Esophagus (tissue), 2 donors: Measurements from ENCODE around the gene RNF149. TPM values are rescaled to one million over a fixed set of nuclear protein-coding genes. Genes with fewer than 3 reads are reported as not detected.

Experiments used
- H3K27ac ChIP-seq, 2 donors: one replicate each; pipeline ENCODE4 v1.5.1; 2013; ENCODE audit warnings: low read depth in 2 of 2, mild to moderate bottlenecking in 2 of 2, inconsistent platforms in 1 of 2, low read length in 1 of 2, moderate library complexity in 1 of 2
- H3K27me3 ChIP-seq, 2 donors: one replicate each; pipeline ENCODE4 v1.6.1; 2013; ENCODE audit warnings: low read length in 2 of 2, control low read depth in 1 of 2, mild to moderate bottlenecking in 1 of 2; ENCODE audit not compliant: insufficient read depth in 2 of 2, control insufficient read depth in 1 of 2
- H3K36me3 ChIP-seq, 2 donors: one replicate each; pipeline ENCODE4 v1.6.1; 2013; ENCODE audit warnings: low read length in 1 of 2; ENCODE audit not compliant: control insufficient read depth in 2 of 2, insufficient read depth in 2 of 2
- H3K4me1 ChIP-seq, 2 donors: one replicate each; pipeline ENCODE4 v1.6.1; 2013; ENCODE audit warnings: low read length in 1 of 2; ENCODE audit not compliant: control insufficient read depth in 2 of 2, insufficient read depth in 2 of 2
- H3K4me3 ChIP-seq, 2 donors: one replicate each; pipeline ENCODE4 v1.5.1; 2013; ENCODE audit warnings: low read length in 2 of 2, mild to moderate bottlenecking in 2 of 2, low read depth in 1 of 2, moderate library complexity in 1 of 2
- H3K9me3 ChIP-seq, 2 donors: one replicate each; pipeline ENCODE4 v1.6.1; 2013; ENCODE audit warnings: mild to moderate bottlenecking in 2 of 2, low read depth in 1 of 2, low read length in 1 of 2, moderate library complexity in 1 of 2; ENCODE audit not compliant: control insufficient read depth in 2 of 2, insufficient read depth in 1 of 2
- WGBS, 2 donors: extraction: QIAGEN DNeasy Blood & Tissue Kit; methylation state at CpG; one replicate each; pipeline ENCODE4 v1.1.7; 2013; 5-methylcytosine and 5-hydroxymethylcytosine counted together
- polyA plus RNA-seq, 2 donors: library from polyadenylated mRNA; stranded (reverse); fragments of 200-250 nt; gene quantifications; one replicate each; pipeline ENCODE4 v1.2.3, GENCODE V29; 2013
- donor health status: healthy with polysubstance abuse.
- donor health status: Bipolar disorder and iron deficiency.

Gene RNF149
- polyA plus RNA-seq, 2 donors: 31.7 to 50.4 TPM

GRCh38 chr2:101231937-101232730 lies 76.4 kb downstream of the RNF149 start:
- H3K36me3 ChIP-seq: no peaks in the 10 kb centered on the region
- H3K4me3 ChIP-seq: no peak overlapping the region
- H3K27me3 ChIP-seq: no peaks in the 10 kb centered on the region
- no peak overlapping the region for H3K27ac ChIP-seq
- H3K9me3 ChIP-seq: no peaks in the 10 kb centered on the region
- H3K4me1 ChIP-seq: no peaks in the 10 kb centered on the region
- WGBS, 2 donors: 84 to 89% methylated on average over 6 of the region's 6 CpGs

- Histone ChIP-seq H3K36me3 (no peaks in the 10 kb centered on the region), H3K9me3 (no peaks in the 10 kb centered on the region), H3K27me3 (no peaks in the 10 kb centered on the region), H3K4me3 (no peak overlapping the region), H3K27ac (no peak overlapping the region), H3K4me1 (no peaks in the 10 kb centered on the region)
- 81 to 92% methylated on average over 1 of the region's 1 CpG for WGBS, 2 donors
Measured at GRCh38 chr2:101231240-101231639, 77.3 kb downstream of the RNF149 start.

GRCh38 chr2:101230541-101231001 lies 77.9 kb downstream of the RNF149 start:
- 48 to 85% methylated on average over 2 of the region's 2 CpGs for WGBS, 2 donors
- no peaks in the 10 kb centered on the region for H3K9me3 ChIP-seq
- no peaks in the 10 kb centered on the region for H3K36me3 ChIP-seq
- no peaks in the 10 kb centered on the region for H3K4me1 ChIP-seq
- H3K27me3 ChIP-seq: no peaks in the 10 kb centered on the region
- H3K4me3 ChIP-seq: no peak overlapping the region
- no peak overlapping the region for H3K27ac ChIP-seq

Other genes with a start within 250 kb of the RNF149 start
- gene TBC1D8, start 157.3 kb downstream of the RNF149 start, polyA plus RNA-seq: 10 to 100 TPM; 13.3 to 19.4 TPM
- gene CNOT11, start 55.8 kb downstream of the RNF149 start, polyA plus RNA-seq: 10 to 100 TPM; 14.7 to 25.4 TPM
- gene CREG2, start 78.8 kb upstream of the RNF149 start, polyA plus RNA-seq: under 1 TPM in 1 of 2 donors, not detected in 1; 0.44 TPM
- gene RFX8, start 166.4 kb upstream of the RNF149 start, polyA plus RNA-seq: under 1 TPM; 0.08 TPM